RWPE2 (cell line): ENCODE data around the gene PIGL.

Experiments
- ATAC-seq: fragments of 200-7000 bp; cut with Tn5 transposase; 3 replicates; pipeline ENCODE4 v1.9.1; 2021; ENCODE audit warnings: low read depth
- DNase-seq: peaks from one replicate; pipeline ENCODE4 v3.0.0-alpha.2; 2020; ENCODE audit warnings: low spot score
- H3K27ac ChIP-seq: fragments of 450-650 bp; 2 replicates; pipeline ENCODE4 v1.5.1; 2017; ENCODE audit warnings: mild to moderate bottlenecking; ENCODE audit not compliant: poor library complexity, severe bottlenecking
- H3K27me3 ChIP-seq: fragments of 250-450 bp; sonication (Bioruptor Pico); 2 replicates; pipeline ENCODE4 v1.5.1; 2021; ENCODE audit warnings: mild to moderate bottlenecking, moderate library complexity; ENCODE audit not compliant: insufficient read depth, poor library complexity, severe bottlenecking
- H3K36me3 ChIP-seq: fragments of 250-450 bp; sonication (Bioruptor Pico); 2 replicates; pipeline ENCODE4 v1.5.1; 2020; ENCODE audit warnings: low read depth, mild to moderate bottlenecking, moderate library complexity
- H3K4me1 ChIP-seq: fragments of 250-450 bp; sonication (Bioruptor Pico); 2 replicates; pipeline ENCODE4 v1.5.1; 2021; ENCODE audit warnings: mild to moderate bottlenecking, moderate library complexity; ENCODE audit not compliant: insufficient read depth, poor library complexity, severe bottlenecking
- H3K4me3 ChIP-seq: fragments of 250-450 bp; sonication (Bioruptor Pico); 2 replicates; pipeline ENCODE4 v1.5.1; 2021; ENCODE audit warnings: mild to moderate bottlenecking, moderate library complexity; ENCODE audit not compliant: severe bottlenecking
- H3K9me3 ChIP-seq: fragments of 250-450 bp; sonication (Bioruptor Pico); 2 replicates; pipeline ENCODE4 v1.5.1; 2021; ENCODE audit warnings: mild to moderate bottlenecking, moderate library complexity; ENCODE audit not compliant: severe bottlenecking
- TF ChIP-seq, protein P1 (sequence below): fragments of 450-650 bp; IDR thresholded peaks from one replicate; pipeline ENCODE4 v1.5.1; 2017; ENCODE audit warnings: mild to moderate bottlenecking, moderate library complexity; ENCODE audit not compliant: poor library complexity, severe bottlenecking

PIGL gene

DNA sequence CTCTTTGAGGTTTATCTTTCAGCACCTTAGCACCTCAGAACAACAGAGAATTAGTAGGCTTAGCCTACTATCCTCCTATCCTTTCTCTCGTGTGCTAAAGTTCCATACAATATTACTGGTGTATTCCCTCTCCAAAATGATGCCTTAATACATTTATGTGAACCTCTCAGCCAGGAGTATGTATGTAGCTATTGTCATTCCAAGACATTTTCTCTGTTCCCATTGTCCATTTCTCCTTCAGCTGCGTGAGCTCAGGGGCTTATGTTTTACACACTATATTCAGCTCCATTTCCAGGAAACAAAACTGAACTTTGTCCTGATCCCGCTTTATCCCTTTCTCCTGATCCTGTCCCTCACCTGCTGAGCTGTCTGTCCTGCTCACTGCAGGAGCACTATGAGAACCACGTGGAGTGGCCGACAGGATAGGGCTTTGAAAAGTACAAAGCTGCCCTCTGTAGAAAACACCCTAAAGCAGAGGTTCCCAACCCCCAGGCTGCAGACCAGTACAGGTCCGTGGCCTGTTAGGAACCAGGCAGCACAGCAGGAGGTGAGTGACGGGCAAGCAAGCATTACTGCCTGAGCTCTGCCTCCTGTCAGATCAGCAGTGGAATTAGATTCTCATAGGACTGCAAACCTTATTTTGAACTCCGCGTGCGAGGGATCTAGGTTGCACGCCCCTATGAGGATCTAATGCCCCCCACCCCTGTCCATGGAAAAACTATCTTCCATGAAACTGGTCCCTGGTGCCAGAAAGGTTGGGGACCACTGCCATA is 80.5 kb downstream of the PIGL start:
- H3K27ac ChIP-seq, result no peak overlapping the region
- H3K36me3 ChIP-seq, result no peaks in the 10 kb centered on the region; the same call in 1 of the 2 replicates
- H3K9me3 ChIP-seq, result no peaks in the 10 kb centered on the region
- TF ChIP-seq, protein P1, sequence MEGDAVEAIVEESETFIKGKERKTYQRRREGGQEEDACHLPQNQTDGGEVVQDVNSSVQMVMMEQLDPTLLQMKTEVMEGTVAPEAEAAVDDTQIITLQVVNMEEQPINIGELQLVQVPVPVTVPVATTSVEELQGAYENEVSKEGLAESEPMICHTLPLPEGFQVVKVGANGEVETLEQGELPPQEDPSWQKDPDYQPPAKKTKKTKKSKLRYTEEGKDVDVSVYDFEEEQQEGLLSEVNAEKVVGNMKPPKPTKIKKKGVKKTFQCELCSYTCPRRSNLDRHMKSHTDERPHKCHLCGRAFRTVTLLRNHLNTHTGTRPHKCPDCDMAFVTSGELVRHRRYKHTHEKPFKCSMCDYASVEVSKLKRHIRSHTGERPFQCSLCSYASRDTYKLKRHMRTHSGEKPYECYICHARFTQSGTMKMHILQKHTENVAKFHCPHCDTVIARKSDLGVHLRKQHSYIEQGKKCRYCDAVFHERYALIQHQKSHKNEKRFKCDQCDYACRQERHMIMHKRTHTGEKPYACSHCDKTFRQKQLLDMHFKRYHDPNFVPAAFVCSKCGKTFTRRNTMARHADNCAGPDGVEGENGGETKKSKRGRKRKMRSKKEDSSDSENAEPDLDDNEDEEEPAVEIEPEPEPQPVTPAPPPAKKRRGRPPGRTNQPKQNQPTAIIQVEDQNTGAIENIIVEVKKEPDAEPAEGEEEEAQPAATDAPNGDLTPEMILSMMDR, result no peak
- no peak for DNase-seq
- H3K4me1 ChIP-seq, result peaks cover 5% of the 10 kb centered on the region
- no peak for ATAC-seq
- no peak overlapping the region for H3K4me3 ChIP-seq
- no peaks in the 10 kb centered on the region for H3K27me3 ChIP-seq

DNA sequence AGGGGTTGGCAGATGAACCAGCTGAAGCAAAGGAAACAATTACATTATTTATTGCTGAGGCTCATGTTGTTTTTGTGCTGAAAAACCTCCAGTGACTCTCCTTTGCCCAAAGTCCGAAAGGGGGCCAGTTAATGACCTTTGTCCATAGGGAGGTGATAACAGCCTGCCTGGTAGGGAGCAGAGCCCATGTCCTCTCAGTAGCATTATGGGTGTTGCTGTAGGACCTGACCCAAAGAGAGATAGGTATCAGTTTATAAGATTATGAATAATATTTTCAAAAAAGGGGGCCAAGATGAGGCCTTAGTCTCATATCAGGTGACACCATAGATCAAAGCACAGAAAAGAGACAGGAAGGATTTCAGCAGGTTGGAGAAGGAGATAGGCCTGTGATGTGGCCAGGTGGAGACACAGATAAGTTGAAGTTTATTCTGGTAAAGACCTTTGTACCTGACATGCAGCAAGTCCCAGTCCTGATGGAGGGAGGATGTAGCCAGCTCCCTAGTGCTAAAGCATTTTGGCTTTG is 81.2 kb downstream of the PIGL start:
- Histone ChIP-seq H3K4me1 (peaks cover 5% of the 10 kb centered on the region), H3K36me3 (no peaks in the 10 kb centered on the region; the same call in 1 of the 2 replicates), H3K9me3 (no peaks in the 10 kb centered on the region), H3K4me3 (no peak overlapping the region), H3K27me3 (no peaks in the 10 kb centered on the region), H3K27ac (no peak overlapping the region)
- DNase-seq (no peak), ATAC-seq (no peak)
- TF ChIP-seq, protein P1, result no peak

DNA sequence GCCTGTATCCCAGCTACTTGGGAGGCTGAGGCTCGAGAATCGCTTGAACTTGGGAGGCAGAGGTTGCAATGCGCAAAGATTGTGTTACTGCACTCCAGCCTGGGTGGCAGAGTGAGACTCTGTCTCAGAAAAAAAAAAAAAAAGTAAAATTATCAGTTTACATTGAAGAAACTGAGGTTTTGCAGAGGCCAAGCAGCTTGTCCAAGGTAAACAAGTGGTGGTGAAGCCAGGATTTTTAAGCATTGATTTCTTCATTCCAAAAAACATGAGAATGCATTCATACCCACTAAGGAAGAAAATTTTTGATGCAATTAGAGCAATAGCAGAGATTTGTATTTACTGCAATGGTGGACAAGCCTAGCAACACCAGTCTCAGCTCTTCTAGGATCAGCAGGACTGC is 83.5 kb downstream of the PIGL start:
- ATAC-seq (no peak), DNase-seq (no peak)
- no peaks in the 10 kb centered on the region for H3K9me3 ChIP-seq
- H3K36me3 ChIP-seq, result no peaks in the 10 kb centered on the region; the same call in 1 of the 2 replicates
- peaks cover 5% of the 10 kb centered on the region for H3K4me1 ChIP-seq
- no peak overlapping the region for H3K27ac ChIP-seq
- no peaks in the 10 kb centered on the region for H3K27me3 ChIP-seq
- TF ChIP-seq, protein P1, result no peak
- no peak overlapping the region for H3K4me3 ChIP-seq

DNA sequence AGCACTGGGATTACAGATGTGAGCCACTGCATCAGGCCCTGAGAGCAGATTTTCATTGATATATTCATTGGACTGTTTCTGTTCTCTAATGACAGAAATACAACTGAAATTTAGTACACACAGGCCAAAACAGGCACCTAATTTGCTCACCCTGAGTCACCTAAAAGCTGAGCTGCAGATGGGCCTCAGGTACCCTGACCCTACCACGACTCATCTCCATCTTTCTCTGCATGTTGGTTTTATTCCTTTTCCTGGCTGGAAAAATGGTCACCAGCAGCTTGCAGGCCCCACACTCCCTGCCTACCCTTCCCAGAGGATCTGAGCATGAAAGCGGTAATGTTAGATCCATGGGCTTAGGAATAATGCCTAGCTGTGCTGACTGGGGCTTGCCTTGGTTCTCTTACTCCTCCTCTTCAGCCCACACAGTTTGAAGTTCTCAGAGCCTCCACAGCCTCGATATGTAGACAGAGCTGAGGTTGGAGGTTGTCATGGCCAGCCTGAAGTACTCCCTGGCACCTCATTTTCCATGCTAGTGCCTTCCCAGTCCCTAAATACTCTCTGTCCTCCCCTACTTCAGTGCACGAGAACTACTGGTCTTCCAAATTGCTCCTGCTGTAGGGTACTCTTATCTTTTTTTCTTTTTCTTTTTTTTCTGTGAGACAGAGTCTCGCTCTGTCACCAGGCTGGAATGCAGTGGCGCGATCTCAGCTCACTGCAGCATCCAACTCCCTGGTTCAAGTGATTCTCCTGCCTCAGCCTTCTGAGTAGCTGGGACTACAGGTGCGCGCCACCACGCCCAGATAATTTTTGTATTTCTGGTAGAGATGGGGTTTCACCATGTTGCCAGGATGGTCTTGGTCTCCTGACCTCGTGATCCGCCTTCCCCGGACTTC is 85.2 kb downstream of the PIGL start:
- TF ChIP-seq, protein P1, result no peak
- Histone ChIP-seq H3K4me1 (no peaks in the 10 kb centered on the region), H3K9me3 (no peaks in the 10 kb centered on the region), H3K27ac (no peak overlapping the region), H3K27me3 (no peaks in the 10 kb centered on the region), H3K4me3 (no peak overlapping the region), H3K36me3 (no peaks in the 10 kb centered on the region; the same call in 1 of the 2 replicates)
- DNase-seq (no peak), ATAC-seq (no peak)
